HG03060 (cell line): ENCODE results near the gene C5orf58.

Experiments
- ATAC-seq: cut with Tn5 transposase; IDR thresholded peaks from one replicate; pipeline ENCODE4 v1.9.1; 2021; ENCODE audit warnings: low read depth, moderate number of reproducible peaks; ENCODE audit not compliant: unreplicated experiment

C5orf58 gene

DNA sequence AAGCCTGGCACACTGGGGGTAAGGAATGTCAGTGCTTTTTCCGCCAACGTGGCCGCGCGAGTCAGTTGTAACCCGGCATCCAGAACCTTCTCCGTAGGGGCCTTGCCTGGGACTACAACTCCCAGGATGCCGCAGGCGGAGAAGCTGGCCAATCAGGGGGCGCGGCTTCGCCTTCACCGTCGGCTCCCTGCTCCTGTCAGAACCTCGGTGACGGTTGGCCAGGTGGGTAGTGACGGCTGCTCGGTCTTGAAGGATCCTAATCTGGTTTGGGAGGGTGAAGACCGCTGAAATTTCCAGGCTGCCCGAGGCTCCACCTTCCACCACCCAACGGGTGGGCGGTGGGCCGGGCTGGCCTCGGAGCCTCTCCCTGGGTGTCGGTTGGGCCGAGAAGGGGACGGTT lies at the start of gene C5orf58:
Gene C5orf58 (plus strand): TSS at position 200 of the 400 bp plus-strand sequence. CDS start 1,992 bp downstream, outside the sequence.
- ATAC-seq = no peak

DNA sequence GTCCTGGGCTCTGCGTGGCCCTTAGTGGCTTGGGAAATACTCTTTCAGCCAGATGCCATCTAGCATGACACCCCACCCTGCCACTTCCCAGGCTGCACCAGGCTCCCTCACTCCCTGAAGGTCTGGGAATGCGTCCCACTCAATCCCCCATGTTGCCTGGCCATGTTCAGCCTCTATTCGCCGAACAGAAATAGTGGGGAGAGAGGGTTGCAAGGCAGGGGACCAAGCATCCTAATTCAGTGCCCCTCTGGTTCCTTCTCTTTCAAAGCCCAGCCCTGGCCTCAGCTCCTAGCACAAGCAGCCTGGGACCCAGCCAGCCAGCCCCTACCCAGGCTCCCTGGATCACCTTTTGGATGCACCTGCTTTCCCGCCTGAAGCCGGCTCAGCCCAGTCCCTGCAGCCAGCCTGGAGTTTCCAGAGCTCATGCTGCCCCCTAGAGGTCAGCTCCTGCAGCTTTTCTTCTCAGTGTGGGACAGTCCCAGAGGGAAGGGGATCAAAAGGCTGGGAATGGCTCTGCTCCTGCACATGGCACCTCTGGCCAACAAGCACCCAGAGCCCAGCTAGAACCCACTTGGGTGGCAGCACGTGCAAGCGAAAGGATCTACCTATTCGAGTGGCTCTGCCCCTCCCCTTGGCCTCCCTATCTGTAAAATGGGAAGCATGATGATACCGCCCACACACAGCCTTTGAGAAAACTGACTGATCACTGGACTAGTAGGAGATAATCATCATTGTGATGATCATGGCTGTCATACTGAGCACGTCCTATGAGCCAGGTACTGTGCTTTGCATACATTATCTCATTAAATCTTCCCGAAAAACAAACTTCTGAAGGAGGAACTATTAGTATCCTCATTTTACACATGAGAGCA lies 48.7 kb upstream of the C5orf58 start:
- ATAC-seq = peak; percentile 45

GRCh38 chr5:170184737-170185136 lies 48.0 kb upstream of the C5orf58 start:
- no peak for ATAC-seq

DNA sequence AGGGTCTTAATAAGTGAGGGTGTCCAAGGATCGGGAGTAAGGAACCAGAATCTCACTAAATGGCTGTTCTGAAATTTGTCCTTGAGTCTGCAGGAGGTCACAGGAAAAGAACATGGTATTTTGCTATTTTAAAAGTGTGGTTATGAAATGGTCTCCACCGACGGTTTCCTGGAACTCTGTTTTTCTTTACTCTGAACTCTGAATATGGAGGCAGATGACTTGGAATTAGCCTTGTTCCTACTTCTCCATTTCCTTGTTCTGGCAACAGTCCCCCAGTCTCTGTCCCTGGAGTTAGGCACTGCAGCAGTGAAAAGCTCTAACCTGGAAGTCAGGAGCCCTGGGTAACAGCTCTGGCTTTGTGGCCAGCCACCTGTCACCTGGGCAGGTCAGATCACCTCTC lies 46.6 kb upstream of the C5orf58 start:
- no peak for ATAC-seq

GRCh38 chr5:170186856-170187255 lies 45.9 kb upstream of the C5orf58 start:
- ATAC-seq = no peak

GRCh38 chr5:170190436-170191134 lies 42.2 kb upstream of the C5orf58 start:
- ATAC-seq = no peak

- no peak for ATAC-seq
Observed at GRCh38 chr5:170192829-170193228, 40.0 kb upstream of the C5orf58 start.

DNA sequence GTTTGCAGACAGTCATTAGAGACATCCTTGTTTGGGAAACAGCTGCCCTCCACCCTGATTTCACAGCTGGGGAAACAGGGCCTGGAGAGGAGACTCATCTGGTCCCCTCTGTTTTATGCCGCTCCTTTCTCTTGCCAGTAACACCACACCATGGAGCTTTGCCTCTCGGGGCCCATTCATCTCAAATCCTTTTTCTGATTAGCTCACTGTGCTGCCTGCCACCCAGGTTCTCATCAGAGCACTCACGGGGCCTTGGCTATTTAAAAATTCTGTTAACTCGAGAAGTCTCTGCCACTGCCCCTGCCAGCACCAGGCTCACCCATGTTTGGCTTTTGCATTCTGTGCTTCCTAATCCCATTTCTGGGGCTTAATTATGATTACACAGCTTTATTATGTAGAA lies 36.8 kb upstream of the C5orf58 start:
- ATAC-seq = no peak

- ATAC-seq = no peak
Observed at GRCh38 chr5:170200876-170201275, 31.9 kb upstream of the C5orf58 start.

DNA sequence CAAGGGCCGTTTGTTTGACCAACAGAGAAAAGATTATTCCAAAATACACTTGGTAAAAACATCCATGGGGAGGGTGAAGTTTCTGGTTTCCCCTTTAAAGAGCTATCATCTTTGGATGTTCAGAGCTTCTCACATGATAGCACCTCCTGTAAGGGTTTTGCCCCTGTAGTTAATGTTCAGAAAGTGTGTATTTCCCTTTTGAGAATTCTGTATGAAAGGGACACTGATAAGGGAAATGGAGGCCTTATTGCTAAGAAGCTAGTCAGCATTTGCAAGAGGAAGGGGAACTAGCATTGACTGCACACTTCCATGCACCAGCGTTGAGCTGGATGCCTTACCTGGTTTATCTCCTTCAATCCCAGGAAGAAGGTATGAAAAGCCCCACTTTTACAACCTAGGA lies 31.5 kb upstream of the C5orf58 start:
- no peak for ATAC-seq

GRCh38 chr5:170202117-170202516 lies 30.7 kb upstream of the C5orf58 start:
- no peak for ATAC-seq

DNA sequence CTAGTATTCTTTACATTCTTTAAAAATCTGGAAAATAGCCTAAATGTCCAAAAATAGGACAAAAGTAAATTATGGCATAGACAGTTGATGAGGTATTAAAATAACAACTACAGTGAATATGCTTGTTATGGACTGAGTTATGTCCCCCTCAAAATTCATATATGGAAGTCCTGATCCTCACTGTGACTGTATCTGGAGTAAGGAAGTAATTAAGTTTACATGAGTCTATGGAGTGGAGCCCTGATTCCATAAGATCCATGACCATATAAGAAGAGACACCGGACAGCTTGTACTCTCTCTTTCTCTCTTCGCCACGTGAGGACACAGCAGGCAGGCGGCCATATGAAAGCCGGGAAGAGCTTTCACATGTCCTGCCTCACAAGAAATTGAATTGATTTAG lies 28.6 kb upstream of the C5orf58 start:
- ATAC-seq = no peak

- ATAC-seq = no peak
Observed at GRCh38 chr5:170206216-170206615, 26.6 kb upstream of the C5orf58 start.

DNA sequence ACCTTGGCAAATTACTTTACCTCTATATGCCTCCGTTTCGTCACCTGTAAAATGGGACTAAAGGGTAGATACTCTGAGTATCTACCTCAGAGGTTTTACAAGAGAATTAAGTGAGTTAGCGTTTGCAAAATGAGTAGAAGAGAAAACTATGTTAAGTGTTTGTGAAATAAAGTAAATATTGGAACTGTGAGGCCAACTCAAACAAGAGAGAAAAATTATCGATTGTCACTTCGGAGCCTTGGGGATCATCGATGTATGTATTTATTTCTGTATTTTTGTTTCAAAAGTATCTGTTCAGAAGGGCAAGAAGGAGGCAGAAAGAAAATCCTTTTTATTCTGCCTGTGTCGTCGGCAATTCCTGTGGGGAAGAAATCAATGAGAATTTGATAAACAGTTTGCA lies 25.8 kb upstream of the C5orf58 start:
- ATAC-seq = no peak

- ATAC-seq = no peak
Observed at GRCh38 chr5:170211575-170212334, 21.0 kb upstream of the C5orf58 start.

DNA sequence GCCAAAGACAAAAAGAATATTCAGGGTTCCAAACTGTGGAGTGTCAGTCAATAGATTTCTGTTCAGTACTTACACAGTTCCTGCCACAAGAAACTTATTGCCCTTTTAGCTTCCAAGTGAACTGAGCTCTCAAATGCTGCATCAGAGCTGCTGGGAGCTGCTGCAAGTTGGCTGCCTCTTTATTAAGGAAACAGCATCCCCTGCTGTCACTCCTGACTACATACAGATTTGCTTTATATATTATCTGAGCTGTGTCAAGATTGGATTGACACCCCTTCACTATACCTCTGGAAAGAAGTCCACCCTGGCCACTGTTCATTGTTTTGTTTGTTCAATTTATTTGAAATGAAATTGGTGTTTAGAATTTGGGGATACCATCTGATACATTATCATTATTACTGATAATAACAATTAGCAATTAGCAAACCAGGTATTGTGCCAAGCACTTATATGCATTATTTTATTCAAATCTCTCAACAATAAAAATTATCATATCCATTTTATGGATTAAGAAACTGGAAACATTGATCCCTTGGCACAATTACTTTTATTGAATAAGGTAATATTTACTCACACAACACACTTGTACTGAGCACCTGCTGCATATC lies 16.4 kb upstream of the C5orf58 start:
- ATAC-seq = no peak

DNA sequence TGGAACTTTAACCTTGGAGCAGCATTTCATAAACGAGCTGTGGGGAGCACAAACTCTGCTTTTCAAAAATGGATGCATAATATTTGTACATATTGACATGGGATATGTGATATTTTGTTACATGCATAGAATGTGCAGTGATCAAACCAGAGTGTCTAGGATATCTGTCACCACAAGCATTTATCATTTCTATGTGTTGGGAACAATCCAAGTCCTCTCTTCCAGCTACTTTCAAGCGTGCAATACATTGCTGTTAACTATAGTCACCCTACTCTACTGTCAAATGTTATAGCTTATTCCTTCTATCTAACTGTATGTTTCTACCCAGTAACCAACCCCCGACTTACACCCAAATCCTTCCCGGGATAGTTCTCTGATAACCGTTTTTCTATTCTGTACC lies 15.0 kb upstream of the C5orf58 start:
- no peak for ATAC-seq

GRCh38 chr5:170218726-170219125 lies 14.1 kb upstream of the C5orf58 start:
- no peak for ATAC-seq

DNA sequence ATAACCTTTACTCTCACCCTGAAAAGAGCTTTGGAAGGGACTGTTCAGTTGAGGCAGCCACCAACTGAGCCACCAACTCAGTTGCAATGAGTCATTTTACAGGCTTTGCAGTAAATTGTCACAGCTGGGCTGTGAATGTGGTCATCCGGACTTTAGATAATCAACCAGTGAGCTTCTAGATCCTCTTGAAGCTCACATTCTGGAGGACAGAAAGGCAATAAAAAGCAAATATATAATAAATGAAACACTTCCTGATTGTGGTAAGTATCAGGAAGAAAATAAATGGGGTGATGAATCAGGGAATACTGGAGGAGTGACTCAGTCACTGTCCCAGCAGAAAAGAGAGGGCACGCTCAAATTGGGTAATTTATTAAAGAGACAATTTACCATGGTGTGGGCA lies 13.2 kb upstream of the C5orf58 start:
- no peak for ATAC-seq

GRCh38 chr5:170220191-170220590 lies 12.6 kb upstream of the C5orf58 start:
- ATAC-seq = no peak

DNA sequence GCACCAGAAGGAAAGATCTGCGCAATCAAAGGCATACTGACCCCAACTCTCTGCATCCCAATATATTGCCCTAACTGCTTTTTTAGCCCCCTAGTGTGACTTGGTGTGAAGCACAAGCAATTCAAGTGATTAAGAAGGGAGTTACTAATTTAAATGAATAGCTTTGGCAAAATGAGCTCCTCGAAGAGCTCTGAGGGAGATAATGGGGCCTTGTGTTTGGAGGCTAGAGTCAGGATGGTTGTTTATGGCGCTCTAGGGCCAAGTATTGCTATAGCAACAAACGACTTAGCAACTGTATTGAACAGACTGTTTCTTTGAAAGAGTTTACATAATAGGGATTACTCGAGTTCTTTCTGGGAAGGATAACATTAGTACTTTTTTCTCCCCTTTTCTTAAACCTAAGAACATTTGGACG lies 11.5 kb upstream of the C5orf58 start:
- no peak for ATAC-seq
